Smooth muscle cell of the brain vasculature (primary cell): ENCODE results near the gene CBLIF.
"Not testable (repeated sequence)": the region's sequence is repeated elsewhere in the genome, so short reads cannot be mapped to it uniquely, and the experiment has no call there.

Source experiments
- DNase-seq: peaks from one replicate; pipeline ENCODE4 v3.0.0-alpha.2; 2012; ENCODE audit warnings: low read depth, low spot score

CBLIF gene

GRCh38 chr11:59800390-59801025, 44.8 kb downstream of the CBLIF start:
- DNase-seq: no peak

GRCh38 chr11:59794417-59794816, 50.9 kb downstream of the CBLIF start:
- DNase-seq: no peak

DNA sequence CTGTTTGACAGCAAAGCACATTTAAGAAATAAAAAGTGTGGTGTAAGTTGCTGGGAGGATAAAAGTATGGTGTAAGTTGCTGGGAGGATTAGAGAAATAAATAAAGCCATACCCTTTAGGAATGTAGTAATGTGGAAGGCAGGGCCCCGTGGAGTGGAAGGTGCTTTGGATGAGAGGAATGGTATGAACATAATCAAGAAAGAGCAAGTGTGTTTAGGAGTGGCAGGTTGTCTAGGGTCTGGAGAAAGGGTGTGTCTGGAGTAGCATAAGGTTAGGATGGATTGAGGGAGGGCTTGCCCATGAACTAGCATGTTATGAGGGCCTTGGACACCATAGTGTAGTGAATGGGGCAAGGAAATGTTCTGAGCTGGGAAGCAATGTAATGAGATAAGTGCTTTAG, 52.8 kb downstream of the CBLIF start:
- no peak for DNase-seq

- DNase-seq: no peak
Observed at GRCh38 chr11:59791639-59792038, 53.7 kb downstream of the CBLIF start.

DNA sequence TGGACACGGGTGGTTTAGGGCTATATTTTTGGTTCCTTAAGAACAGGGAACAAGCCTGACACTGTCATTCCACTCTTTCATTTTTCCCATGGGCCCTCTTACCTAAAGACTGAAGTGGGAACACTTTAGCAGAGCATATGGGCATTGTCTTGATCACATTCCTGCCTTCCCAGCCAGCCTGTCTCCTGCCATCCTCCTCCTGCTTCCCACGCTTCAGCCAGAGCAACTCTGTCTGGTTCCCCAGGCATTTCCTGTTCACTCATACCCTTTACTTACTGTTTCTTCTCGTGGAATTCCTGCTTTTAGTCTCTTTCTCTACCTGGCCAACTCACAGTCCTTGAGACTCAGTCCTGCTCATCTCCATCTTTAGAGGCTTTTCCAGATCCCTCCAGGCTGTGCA, 57.5 kb downstream of the CBLIF start:
- no peak for DNase-seq

- DNase-seq: no peak
Observed at GRCh38 chr11:59787255-59787588, 58.1 kb downstream of the CBLIF start.

DNA sequence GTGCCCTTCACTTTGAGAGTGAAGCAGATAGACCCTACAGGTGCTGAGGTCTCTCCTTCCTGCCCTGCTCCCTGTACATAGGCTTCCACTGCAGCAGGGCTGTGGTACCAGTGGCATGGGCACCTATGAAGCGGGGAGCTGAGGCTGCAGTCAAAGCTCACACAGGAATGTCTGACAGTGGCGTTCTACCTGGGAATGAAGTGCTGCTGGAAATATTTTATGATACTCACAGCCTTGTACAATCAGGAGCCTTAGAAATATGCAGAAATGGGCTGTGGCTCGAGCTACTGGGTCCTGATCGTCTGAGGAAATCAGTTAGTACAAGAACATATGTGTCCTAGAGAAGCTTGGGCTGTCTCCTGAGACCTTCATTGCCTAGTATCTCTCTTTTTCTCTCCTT, 59.5 kb downstream of the CBLIF start:
- no peak for DNase-seq

GRCh38 chr11:59784441-59784840, 60.9 kb downstream of the CBLIF start:
- not testable (repeated sequence) for DNase-seq

GRCh38 chr11:59783632-59784090, 61.6 kb downstream of the CBLIF start:
- DNase-seq: no peak

DNA sequence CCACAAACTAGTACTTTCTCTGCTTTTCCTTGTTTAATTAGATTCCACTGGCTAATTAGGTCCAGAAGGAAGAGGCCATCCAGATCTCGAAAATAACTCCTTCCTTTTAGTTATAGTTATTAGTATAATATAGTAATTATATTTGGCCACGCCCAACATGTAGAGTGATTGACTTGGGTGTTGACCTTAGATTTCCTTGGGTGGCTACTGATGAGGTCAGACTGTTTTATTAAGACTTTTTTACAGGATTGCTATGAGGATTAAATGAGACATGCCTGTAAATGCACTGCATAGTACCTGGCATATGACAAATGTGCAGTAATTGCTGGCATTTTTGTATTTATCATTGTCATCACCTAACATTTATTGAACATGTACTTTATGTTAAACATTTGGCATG, 63.2 kb downstream of the CBLIF start:
- DNase-seq: no peak

DNA sequence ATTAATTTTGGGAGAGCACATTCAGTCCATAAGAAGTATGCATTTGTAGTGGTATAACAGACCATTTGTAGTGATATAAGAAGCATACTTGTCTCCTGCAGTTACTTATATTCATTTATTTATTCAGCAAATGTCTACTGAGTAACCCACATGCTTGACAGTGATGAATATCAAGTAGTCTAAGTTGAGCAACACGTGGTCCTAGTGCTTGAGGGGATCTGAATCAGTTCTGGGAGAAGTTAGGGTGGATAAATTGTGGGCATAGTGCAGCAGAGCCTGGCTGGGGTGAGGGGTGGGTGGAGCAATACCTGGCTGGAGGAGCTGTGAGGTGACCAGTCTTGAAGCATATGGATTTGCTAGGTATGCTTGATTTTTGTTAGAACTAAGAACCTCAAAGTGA, 65.8 kb downstream of the CBLIF start:
- DNase-seq: no peak
